PFSK-1 (cell line): Measurements from ENCODE around the gene UPF1.

Experiments
- POLR2AphosphoS5 ChIP-seq: IDR thresholded peaks from 2 replicates; pipeline ENCODE4 v1.6.1; 2012; ENCODE audit warnings: low read depth, mild to moderate bottlenecking, control low read depth, low read length, moderate library complexity
- TF ChIP-seq, protein P1 (sequence below), 2 experiments: IDR thresholded peaks; 2 replicates each; pipeline versions ENCODE4 v1.6.1 to v1.8.0; 2011 to 2012; ENCODE audit warnings: low read depth in 2 of 2, low read length in 2 of 2, control low read depth in 1 of 2, inconsistent platforms in 1 of 2, mild to moderate bottlenecking in 1 of 2, moderate library complexity in 1 of 2; ENCODE audit not compliant: insufficient read depth in 1 of 2

GRCh38 chr19:18794692-18795091 is 37.1 kb upstream of the UPF1 start:
- no peak for TF ChIP-seq POLR2AphosphoS5
- TF ChIP-seq, protein P1, sequence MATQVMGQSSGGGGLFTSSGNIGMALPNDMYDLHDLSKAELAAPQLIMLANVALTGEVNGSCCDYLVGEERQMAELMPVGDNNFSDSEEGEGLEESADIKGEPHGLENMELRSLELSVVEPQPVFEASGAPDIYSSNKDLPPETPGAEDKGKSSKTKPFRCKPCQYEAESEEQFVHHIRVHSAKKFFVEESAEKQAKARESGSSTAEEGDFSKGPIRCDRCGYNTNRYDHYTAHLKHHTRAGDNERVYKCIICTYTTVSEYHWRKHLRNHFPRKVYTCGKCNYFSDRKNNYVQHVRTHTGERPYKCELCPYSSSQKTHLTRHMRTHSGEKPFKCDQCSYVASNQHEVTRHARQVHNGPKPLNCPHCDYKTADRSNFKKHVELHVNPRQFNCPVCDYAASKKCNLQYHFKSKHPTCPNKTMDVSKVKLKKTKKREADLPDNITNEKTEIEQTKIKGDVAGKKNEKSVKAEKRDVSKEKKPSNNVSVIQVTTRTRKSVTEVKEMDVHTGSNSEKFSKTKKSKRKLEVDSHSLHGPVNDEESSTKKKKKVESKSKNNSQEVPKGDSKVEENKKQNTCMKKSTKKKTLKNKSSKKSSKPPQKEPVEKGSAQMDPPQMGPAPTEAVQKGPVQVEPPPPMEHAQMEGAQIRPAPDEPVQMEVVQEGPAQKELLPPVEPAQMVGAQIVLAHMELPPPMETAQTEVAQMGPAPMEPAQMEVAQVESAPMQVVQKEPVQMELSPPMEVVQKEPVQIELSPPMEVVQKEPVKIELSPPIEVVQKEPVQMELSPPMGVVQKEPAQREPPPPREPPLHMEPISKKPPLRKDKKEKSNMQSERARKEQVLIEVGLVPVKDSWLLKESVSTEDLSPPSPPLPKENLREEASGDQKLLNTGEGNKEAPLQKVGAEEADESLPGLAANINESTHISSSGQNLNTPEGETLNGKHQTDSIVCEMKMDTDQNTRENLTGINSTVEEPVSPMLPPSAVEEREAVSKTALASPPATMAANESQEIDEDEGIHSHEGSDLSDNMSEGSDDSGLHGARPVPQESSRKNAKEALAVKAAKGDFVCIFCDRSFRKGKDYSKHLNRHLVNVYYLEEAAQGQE (IDR thresholded peaks at IDR 0.05; ENCODE audit: insufficient read depth in 1 of 2, low read depth in 2 of 2, low read length in 2 of 2) = no peak
